Cardiac muscle cell (in vitro differentiated cells and primary cell): ENCODE data around the gene HLA-DQA1. TPM values are rescaled to one million over a fixed set of nuclear protein-coding genes. Genes with fewer than 3 reads are reported as not detected.

Experiments
- DNase-seq, 2 donors: peaks; one replicate each; pipeline versions ENCODE4 v3.0.0 to v3.0.0-alpha.2; 2010 to 2017; ENCODE audit warnings: low read depth in 1 of 2, low spot score in 1 of 2
- H3K27ac ChIP-seq: fragments of 200-600 bp; sonication (generic); 2 replicates; pipeline ENCODE4 v1.5.1; 2016
- H3K27me3 ChIP-seq: fragments of 200-600 bp; sonication (generic); 2 replicates; pipeline ENCODE4 v1.6.0; 2016; ENCODE audit warnings: control low read depth
- H3K36me3 ChIP-seq: fragments of 200-600 bp; sonication (generic); 2 replicates; pipeline ENCODE4 v1.5.1; 2016; ENCODE audit warnings: control low read depth
- H3K4me1 ChIP-seq: fragments of 200-600 bp; sonication (generic); 2 replicates; pipeline ENCODE4 v1.8.1; 2017; ENCODE audit warnings: low read depth, mild to moderate bottlenecking, mixed run types
- H3K4me3 ChIP-seq: fragments of 200-600 bp; sonication (generic); 2 replicates; pipeline ENCODE4 v1.5.1; 2016; ENCODE audit warnings: mild to moderate bottlenecking
- H3K9me3 ChIP-seq: fragments of 200-600 bp; sonication (generic); 2 replicates; pipeline ENCODE4 v1.5.1; 2017; ENCODE audit warnings: low read depth, mild to moderate bottlenecking, control low read depth
- CTCF ChIP-seq: IDR thresholded peaks from 2 replicates; pipeline ENCODE4 v1.5.1; 2012; ENCODE audit warnings: low read depth, mild to moderate bottlenecking, low read length
- polyA plus RNA-seq: library from polyadenylated mRNA; unstranded; fragments of >200 nt; fragmentation: Nextera tagmentation; extraction: Ambion mirVana; gene quantifications from 2 replicates; pipeline ENCODE4 v1.2.1, GENCODE V29; 2016
- total RNA-seq: library from RNA; depleted of rRNA; stranded (reverse); fragments of >200 nt; gene quantifications from 2 replicates; pipeline ENCODE4 v1.2.3, GENCODE V29; 2016

The HLA-DQA1 gene
- total and polyA plus RNA-seq, 2 experiments from 2014 or later, result not detected

- DNase-seq, result no peak
- Histone ChIP-seq H3K27ac (no peak overlapping the region), H3K36me3 (no peaks in the 10 kb centered on the region), H3K27me3 (no peaks in the 10 kb centered on the region), H3K4me3 (no peak overlapping the region), H3K4me1 (no peaks in the 10 kb centered on the region), H3K9me3 (no peaks in the 10 kb centered on the region)
- TF ChIP-seq CTCF, result no peak
Observed at GRCh38 chr6:32603222-32603621, 34.0 kb upstream of the HLA-DQA1 start.

- no peaks in the 10 kb centered on the region for H3K36me3 ChIP-seq
- DNase-seq, result no peak
- no peaks in the 10 kb centered on the region for H3K27me3 ChIP-seq
- H3K4me1 ChIP-seq, result no peaks in the 10 kb centered on the region
- H3K4me3 ChIP-seq, result no peak overlapping the region
- no peaks in the 10 kb centered on the region for H3K9me3 ChIP-seq
- no peak for TF ChIP-seq CTCF
- H3K27ac ChIP-seq, result no peak overlapping the region
Observed at GRCh38 chr6:32603888-32604287, 33.3 kb upstream of the HLA-DQA1 start.

GRCh38 chr6:32604434-32604877, 32.8 kb upstream of the HLA-DQA1 start:
- Histone ChIP-seq H3K9me3 (no peaks in the 10 kb centered on the region), H3K27ac (no peak overlapping the region), H3K4me1 (no peaks in the 10 kb centered on the region), H3K36me3 (no peaks in the 10 kb centered on the region), H3K27me3 (no peaks in the 10 kb centered on the region), H3K4me3 (no peak overlapping the region)
- no peak for TF ChIP-seq CTCF
- no peak for DNase-seq

- no peak for TF ChIP-seq CTCF
- no peaks in the 10 kb centered on the region for H3K4me1 ChIP-seq
- H3K27me3 ChIP-seq, result no peaks in the 10 kb centered on the region
- no peak overlapping the region for H3K27ac ChIP-seq
- no peaks in the 10 kb centered on the region for H3K9me3 ChIP-seq
- no peak overlapping the region for H3K4me3 ChIP-seq
- no peak for DNase-seq
- H3K36me3 ChIP-seq, result no peaks in the 10 kb centered on the region
Observed at GRCh38 chr6:32607263-32607987, 29.8 kb upstream of the HLA-DQA1 start.

- no peak for DNase-seq
- Histone ChIP-seq H3K27me3 (no peaks in the 10 kb centered on the region), H3K36me3 (no peaks in the 10 kb centered on the region), H3K27ac (no peak overlapping the region), H3K9me3 (no peaks in the 10 kb centered on the region), H3K4me3 (no peak overlapping the region), H3K4me1 (no peaks in the 10 kb centered on the region)
- no peak for TF ChIP-seq CTCF
Observed at GRCh38 chr6:32607988-32608298, 29.3 kb upstream of the HLA-DQA1 start.
